NCI-H1092 (cell line): Measurements from ENCODE around the gene OMP.
A peak's percentile ranks its signal among the peaks of the same experiment; 100 is the strongest.
"Not testable (repeated sequence)": the region's sequence is repeated elsewhere in the genome, so short reads cannot be mapped to it uniquely, and the experiment has no call there.

Experiments
- DNase-seq: peaks from one replicate; lab custom pipeline; 2025; lab: John Stamatoyannopoulos, UW

The OMP gene

GRCh38 chr11:77087723-77088225, 14.9 kb upstream of the OMP start:
- DNase-seq: no peak

GRCh38 chr11:77088236-77089003, 14.2 kb upstream of the OMP start:
- DNase-seq: no peak

- no peak for DNase-seq
Observed at GRCh38 chr11:77089004-77089545, 13.6 kb upstream of the OMP start.

DNA sequence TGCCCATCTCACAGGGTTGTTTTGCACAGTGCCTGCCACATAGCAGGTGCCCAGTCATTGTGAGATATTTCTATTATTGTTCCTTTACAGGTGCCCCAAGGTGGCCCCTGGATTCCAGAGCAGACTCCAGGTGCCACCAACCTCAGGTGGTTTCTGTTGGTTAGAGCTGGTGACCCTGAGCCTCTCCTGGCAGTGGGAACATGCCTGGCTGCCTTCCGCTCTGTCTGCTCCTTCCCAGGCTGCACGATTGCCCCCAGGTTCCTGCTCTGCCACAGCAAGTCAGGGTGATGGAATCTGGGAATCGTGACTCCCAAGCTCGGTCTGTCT, 12.6 kb upstream of the OMP start:
- DNase-seq: no peak

DNA sequence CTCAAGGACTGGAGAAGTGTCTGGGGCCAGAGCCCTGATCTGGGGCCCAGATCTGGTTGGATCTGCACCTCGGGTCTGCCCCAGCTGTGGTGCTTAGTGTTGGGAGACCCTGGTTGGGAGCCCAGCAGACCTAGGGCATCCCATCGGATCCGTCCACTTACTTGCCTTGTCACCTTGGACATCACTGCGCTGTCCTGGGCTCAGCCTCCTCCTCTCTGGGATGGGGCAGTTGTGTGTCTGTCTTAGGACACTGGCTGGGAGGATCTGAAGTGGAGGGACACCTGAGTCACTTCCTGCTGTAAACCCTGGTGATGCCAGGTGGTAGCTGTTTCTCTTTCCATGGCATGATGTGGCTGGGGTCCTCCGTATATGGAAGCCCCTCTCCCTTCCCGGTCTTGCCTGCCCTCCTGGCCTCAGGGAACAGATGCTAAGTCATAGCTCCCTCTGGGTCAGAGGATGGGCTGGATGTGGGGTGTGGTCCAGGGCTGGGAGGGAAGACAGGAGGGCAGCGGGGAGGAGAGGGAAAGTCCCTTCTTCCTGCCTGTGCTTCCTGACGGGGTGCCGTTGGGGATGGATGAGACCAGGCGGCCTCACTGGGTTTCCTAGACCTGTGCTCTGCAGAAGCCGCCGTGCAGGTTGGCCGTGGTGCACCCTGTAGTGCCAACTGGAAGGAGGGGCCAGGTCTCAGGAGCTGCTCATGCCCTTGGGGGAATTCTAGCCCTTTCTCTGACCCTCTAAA, 12.1 kb upstream of the OMP start:
- DNase-seq: no peak

DNA sequence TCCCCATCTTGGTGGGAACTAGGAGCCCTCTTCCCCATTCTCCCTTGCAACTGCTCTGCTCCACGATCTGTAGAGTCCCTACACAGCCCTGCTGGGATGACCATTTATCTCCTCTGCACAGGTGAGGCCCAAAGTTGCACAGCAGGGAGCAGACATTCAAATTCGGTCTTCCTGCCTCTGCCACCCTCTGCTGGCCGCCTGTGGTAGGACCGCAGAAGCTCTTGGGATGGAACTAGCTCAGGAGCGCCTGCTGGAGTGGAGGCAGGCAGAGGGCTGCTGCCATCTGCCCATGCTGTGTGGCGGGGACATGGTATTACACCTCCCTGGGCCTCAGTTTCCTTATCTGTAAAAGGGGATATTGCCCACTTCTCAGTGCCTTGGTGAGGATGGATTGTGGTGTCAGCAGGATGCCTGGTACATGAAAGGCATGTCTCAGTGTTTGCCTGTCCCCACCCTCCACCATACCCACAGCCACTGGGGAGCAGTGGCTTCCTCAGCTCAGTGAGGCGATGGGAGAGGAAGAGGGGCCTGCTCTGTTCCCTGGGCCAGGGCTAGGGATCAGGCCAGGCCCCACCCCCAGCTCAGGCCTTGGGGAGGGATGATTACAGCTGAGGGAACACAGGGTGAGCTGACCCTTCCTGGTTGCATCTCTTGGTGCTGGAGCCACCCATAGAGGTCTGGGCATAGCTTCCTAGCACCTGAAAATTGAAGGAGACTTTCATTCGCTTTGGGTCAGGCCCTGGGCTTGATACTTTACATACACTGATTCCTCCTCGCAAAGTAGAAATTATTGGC, 11.3 kb upstream of the OMP start:
- peak; percentile 77 for DNase-seq

- DNase-seq: no peak
Observed at GRCh38 chr11:77092382-77092781, 10.3 kb upstream of the OMP start.

DNA sequence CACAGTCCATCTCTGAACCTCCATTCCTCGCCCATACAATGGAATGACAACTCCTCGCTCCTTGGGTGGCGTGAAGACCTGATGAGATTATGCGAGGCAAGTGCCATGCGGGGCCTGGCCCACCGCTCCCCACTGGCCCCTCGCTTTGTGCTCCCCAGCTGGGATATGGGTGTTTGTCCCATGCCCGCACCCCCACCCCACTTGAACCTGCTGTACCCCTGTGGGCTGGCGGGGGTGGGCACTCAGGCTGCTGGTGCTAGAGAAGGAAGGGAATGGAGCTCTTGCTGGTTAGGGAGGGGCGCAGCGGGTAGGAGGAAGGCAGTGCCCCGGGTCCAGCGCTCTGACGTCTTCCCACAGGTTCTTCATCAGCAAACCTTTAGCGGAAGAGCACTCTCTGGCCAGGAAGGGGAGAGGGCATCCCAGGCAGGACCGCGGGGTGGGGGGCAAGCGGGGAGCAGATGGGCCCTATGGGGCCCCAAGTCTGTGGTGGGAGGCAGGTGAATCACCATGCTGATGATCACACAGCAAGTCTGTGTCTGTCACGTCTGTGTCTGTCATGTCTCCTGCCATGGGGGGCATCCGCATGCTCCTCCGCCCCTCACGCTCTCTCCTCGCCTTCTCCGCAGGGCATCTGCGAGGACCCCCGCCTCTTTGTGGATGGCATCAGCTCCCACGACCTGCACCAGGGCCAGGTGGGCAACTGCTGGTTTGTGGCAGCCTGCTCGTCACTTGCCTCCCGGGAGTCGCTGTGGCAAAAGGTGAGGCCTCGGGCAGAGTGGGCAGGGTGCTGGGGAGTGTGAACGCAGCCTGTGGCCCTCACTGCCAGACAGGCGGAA, 9.4 kb upstream of the OMP start:
- DNase-seq: no peak

DNA sequence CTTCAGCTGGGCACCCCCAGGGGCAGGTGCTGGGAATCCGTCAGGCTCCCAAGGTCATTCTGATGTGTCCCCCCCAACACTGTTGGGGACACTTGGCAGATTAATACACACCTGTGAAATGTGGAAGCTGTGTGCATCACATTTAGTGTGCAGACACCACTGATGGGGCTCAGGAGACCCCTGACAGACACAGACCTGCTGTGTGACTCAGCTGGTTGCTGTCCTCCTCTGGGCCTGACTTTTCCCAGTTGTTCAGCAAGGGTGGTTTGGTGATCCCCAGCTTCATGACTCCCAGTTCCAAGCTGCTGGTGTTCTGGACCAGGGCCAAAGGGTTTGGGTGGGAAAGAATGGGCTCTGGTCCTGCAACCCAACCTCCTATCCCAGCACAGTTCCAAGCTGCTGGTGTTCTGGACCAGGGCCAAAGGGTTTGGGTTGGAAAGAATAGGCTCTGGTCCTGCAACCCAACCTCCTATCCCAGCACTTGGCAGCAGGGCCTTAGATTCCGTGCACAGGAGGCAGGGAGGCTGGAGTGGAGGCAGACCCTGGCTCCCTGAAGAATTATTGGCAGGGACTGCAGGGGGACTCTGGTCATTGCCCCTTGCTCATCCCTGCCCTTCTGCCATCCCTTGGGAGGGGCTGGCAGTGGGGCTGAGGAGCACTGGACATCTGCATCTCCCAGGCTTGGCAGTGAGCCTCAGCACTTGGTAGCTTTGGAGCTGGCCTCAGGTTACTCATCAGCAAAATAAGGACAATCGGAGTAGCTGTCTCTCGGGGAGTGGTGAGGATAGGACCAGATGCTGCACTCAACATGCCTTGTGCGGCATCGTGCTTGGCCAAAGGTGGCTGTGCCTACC, 8.4 kb upstream of the OMP start:
- DNase-seq: peak; percentile 43

- DNase-seq: no peak
Observed at GRCh38 chr11:77094841-77095365, 7.7 kb upstream of the OMP start.

GRCh38 chr11:77095551-77096490, 6.8 kb upstream of the OMP start:
- no peak for DNase-seq

GRCh38 chr11:77096591-77097019, 6.0 kb upstream of the OMP start:
- DNase-seq: no peak

DNA sequence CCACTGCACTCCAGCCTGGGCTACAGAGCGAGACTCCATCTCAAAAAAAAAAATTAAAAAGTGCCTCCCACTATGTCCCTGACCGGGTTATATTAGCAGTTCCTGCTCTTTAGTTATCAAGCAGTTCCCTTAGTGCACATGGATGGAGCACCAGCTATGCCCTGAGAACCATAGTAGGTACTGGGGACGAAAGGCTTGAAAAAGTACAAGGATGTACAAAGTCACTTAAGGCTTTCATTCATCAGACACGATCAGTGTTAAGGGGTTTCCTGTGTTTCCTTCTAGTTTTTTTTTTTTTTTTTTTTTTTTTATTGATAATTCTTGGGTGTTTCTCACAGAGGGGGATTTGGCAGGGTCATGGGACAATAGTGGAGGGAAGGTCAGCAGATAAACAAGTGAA, 5.5 kb upstream of the OMP start:
- not testable (repeated sequence) for DNase-seq

DNA sequence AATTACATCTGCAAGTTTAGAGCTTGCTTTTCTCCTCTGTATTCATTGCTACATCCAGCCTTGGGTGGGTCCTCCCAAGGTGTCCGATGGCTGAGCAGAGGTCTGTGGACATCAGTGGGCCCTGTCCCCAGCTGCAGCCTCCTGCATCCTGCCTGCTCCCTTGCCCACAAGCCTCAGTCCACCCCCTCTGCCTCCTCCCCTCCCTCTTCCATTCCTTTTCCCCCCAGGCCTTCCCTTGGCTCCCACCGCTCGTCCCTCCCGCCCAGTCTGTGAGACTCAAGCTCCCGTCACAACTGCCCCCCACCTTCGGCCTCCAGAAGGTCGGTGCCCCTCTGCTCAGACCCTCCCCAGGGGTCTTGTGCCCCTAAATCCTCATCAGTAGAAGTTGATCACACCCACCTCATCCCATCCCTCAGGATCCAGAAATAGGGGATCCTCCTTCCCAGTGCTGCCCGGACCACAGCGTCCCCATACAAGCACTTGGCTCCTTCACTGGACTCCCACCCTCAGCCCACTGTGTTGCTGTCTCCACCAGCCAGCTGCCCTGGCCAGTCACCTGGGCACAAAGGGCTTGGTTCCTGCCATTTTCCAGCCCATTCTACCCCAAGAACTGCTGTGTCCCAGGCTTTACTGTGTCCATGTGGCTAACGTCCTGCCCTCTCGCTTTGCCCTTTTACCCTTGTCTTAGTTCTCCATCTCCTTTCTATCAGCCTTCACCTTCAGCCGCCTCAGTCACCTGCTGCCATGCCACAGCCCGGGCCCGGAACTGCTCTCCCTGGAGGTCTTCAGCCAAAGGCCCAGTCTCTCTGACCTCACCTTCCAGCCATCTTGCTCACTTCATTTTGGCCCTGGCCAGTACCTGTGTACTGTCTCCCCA, 2.2 kb upstream of the OMP start:
- DNase-seq: no peak

GRCh38 chr11:77101043-77101537, 1.6 kb upstream of the OMP start:
- no peak for DNase-seq

DNA sequence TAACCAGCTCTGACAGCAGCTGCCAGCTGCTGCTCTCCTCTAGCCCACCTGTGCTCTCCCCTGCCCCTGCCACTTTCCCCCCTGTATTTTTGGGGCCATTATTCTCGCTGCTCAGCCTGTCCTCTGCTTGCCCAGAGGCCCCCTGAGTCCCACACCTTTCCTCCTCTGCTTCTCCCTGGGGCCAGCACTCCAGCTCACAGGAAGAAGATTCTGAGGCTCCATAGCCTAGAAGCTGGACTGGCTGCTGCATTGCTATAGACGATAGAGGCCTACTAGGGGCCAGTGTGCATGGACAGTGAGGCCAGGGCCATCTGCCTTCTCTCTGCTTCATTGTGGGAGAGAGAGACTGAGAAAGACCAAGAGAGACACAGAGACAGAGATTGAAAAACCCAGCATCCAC, 679 bp downstream of the OMP start:
- DNase-seq: no peak

DNA sequence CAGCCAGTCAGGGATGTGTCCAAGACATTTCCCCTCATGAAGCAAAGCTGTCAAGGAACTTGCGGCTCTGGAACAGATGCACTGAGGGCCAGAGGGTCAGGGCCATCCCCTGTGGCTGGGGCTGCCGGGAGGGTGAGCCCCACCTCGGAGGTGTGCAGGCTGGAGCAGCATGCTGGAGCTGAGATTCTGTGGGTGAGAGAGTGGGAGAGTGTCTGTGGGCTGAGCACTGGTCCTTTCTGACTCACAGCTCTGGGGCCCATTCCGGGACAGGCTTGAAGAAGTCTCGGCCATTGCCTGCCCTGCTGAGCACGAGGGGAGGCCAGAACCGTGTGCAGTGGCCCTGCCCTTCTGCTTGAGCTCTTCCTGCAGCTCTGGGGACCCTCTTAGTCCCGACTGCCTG, 2.1 kb downstream of the OMP start:
- no peak for DNase-seq

DNA sequence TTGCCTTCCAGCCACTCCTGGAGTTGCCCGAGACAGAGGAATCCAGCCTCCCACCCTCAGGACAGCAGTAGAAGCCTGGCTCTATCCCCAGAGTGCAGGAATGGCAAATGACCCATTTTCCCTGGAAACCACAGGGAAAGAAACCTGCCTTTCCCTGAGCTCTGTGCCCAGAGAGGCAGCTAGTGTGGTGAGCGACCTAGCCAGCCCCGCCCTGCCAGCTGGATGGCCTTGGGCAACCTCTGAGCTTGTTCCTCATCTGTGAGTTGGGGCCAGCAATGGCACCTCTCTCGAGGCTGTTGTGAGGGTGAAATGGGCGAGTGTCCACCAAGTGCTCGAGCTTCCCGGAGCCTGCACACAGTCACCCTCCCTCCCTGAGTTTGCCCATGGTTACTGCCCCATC, 3.7 kb downstream of the OMP start:
- no peak for DNase-seq
